IMR-90 (cell line): ENCODE data around the gene CTBP2. TPM values are rescaled to one million over a fixed set of nuclear protein-coding genes. Genes with fewer than 3 reads are reported as not detected.
A peak's percentile ranks its signal among the peaks of the same experiment; 100 is the strongest.

ENCODE experiments used
- ATAC-seq: fragments of 200-7000 bp; cut with Tn5 transposase; 2 replicates; pipeline ENCODE4 v1.9.1; 2020; ENCODE audit warnings: low read depth, mild to moderate bottlenecking, moderate library complexity
- BruUV-seq: library from RNA; stranded (reverse); fragments of 400-500 nt; replicated peaks from 2 replicates; lab custom pipeline; 2021; lab: Mats Ljungman, UMichigan
- CTCF ChIA-PET: fragments of 300-600 bp; formaldehyde crosslinking; extraction: SDS; loops from one replicate; lab custom pipeline; 2021; ENCODE audit warnings: antibody characterized with exemption; lab: Yijun Ruan, JAX
- POLR2A ChIA-PET: fragments of 300-600 bp; sonication (Branson Sonifier 250); formaldehyde crosslinking; loops from one replicate; lab custom pipeline; 2022; ENCODE audit warnings: antibody characterized with exemption; ENCODE audit not compliant: unreplicated experiment; lab: Charles Lee
- DNase-seq: peaks from one replicate; pipeline ENCODE4 v3.0.0; 2013
- H2AFZ ChIP-seq: replicated peaks from 2 replicates; pipeline ENCODE3; 2013; ENCODE audit warnings: low read length, mild to moderate bottlenecking; ENCODE audit not compliant: poor library complexity
- H2AK5ac ChIP-seq: 2 replicates; pipeline ENCODE4 v1.6.1; 2013; ENCODE audit warnings: low read depth, low read length, inconsistent platforms
- H2AK9ac ChIP-seq: replicated peaks from 2 replicates; pipeline ENCODE3; 2013; ENCODE audit warnings: mild to moderate bottlenecking, low read depth, low read length, moderate library complexity; ENCODE audit not compliant: poor library complexity
- H2BK120ac ChIP-seq: 2 replicates; pipeline ENCODE4 v1.6.1; 2013; ENCODE audit warnings: low read depth, low read length, inconsistent platforms
- H2BK15ac ChIP-seq: 3 replicates; pipeline ENCODE4 v1.6.1; 2013; ENCODE audit warnings: low read depth, low read length, inconsistent platforms
- H2BK20ac ChIP-seq: 2 replicates; pipeline ENCODE4 v1.6.1; 2013; ENCODE audit warnings: low read depth, mild to moderate bottlenecking, inconsistent platforms, low read length, moderate library complexity
- H2BK5ac ChIP-seq: 2 replicates; pipeline ENCODE4 v1.6.1; 2013; ENCODE audit warnings: mild to moderate bottlenecking, low read depth, low read length, inconsistent platforms; ENCODE audit not compliant: poor library complexity, severe bottlenecking
- H3K14ac ChIP-seq: replicated peaks from 2 replicates; pipeline ENCODE4 v1.6.1; 2013; ENCODE audit warnings: low read depth, low read length, inconsistent platforms
- H3K18ac ChIP-seq: 2 replicates; pipeline ENCODE4 v1.6.1; 2013; ENCODE audit warnings: low read depth, low read length, control low read depth
- H3K23ac ChIP-seq: 2 replicates; pipeline ENCODE4 v1.6.1; 2013; ENCODE audit warnings: low read depth, low read length, inconsistent platforms
- H3K27ac ChIP-seq: 2 replicates; pipeline ENCODE4 v1.5.1; 2013; ENCODE audit warnings: mild to moderate bottlenecking, control low read depth, low read length; ENCODE audit not compliant: insufficient read depth
- H3K27me3 ChIP-seq: 2 replicates; pipeline ENCODE4 v1.6.1; 2013; ENCODE audit warnings: low read length; ENCODE audit not compliant: control insufficient read depth, insufficient read depth
- H3K36me3 ChIP-seq: 2 replicates; pipeline ENCODE4 v1.6.1; 2013; ENCODE audit warnings: low read length, mixed read lengths; ENCODE audit not compliant: control insufficient read depth, insufficient read depth
- H3K4ac ChIP-seq: 2 replicates; pipeline ENCODE4 v1.6.1; 2013; ENCODE audit warnings: low read depth, low read length, inconsistent platforms
- H3K4me1 ChIP-seq: 2 replicates; pipeline ENCODE4 v1.6.1; 2013; ENCODE audit warnings: low read length, mixed read lengths; ENCODE audit not compliant: control insufficient read depth, insufficient read depth
- H3K4me2 ChIP-seq: 2 replicates; pipeline ENCODE4 v1.6.1; 2013; ENCODE audit warnings: low read depth, mild to moderate bottlenecking, control low read depth, low read length, moderate library complexity
- H3K4me3 ChIP-seq: 2 replicates; pipeline ENCODE4 v1.5.1; 2013; ENCODE audit warnings: low read depth, mild to moderate bottlenecking, control low read depth, low read length, moderate library complexity; ENCODE audit not compliant: insufficient read depth
- H3K56ac ChIP-seq: 2 replicates; pipeline ENCODE4 v1.6.1; 2013; ENCODE audit warnings: low read length, inconsistent platforms; ENCODE audit not compliant: insufficient read depth; ENCODE audit errors: extremely low read depth
- H3K79me1 ChIP-seq, 2 experiments: 2 replicates each; pipeline ENCODE4 v1.6.1; 2013; ENCODE audit warnings: low read length in 2 of 2, inconsistent platforms in 1 of 2, low read depth in 1 of 2
- H3K9ac ChIP-seq: 2 replicates; pipeline ENCODE4 v1.6.1; 2013; ENCODE audit warnings: low read depth, low read length, control low read depth
- H3K9me1 ChIP-seq: 2 replicates; pipeline ENCODE4 v1.6.1; 2013; ENCODE audit warnings: low read length, inconsistent platforms; ENCODE audit not compliant: insufficient read depth
- H3K9me3 ChIP-seq: 2 replicates; pipeline ENCODE4 v1.6.1; 2013; ENCODE audit warnings: low read length; ENCODE audit not compliant: control insufficient read depth, insufficient read depth
- H4K20me1 ChIP-seq: 2 replicates; pipeline ENCODE4 v1.6.1; 2013; ENCODE audit warnings: low read length, inconsistent platforms; ENCODE audit not compliant: insufficient read depth
- H4K5ac ChIP-seq: 2 replicates; pipeline ENCODE4 v1.6.1; 2013; ENCODE audit warnings: mild to moderate bottlenecking, low read depth, low read length, control low read depth
- H4K8ac ChIP-seq, 2 experiments: 2 replicates each; pipeline ENCODE4 v1.6.1; 2013; ENCODE audit warnings: low read depth in 2 of 2, low read length in 2 of 2, control low read depth in 1 of 2, inconsistent platforms in 1 of 2
- H4K91ac ChIP-seq: 2 replicates; pipeline ENCODE4 v1.6.1; 2013; ENCODE audit warnings: low read depth, low read length, inconsistent platforms; ENCODE audit not compliant: insufficient read depth
- CEBPB ChIP-seq: IDR thresholded peaks from 2 replicates; pipeline ENCODE4 v1.6.1; 2012; ENCODE audit warnings: low read depth, low read length, improper control_type of control experiment
- CTCF ChIP-seq: conservative IDR thresholded peaks from 2 replicates; pipeline ENCODE4 v1.5.1; 2012; ENCODE audit warnings: mild to moderate bottlenecking, low read depth, low read length, improper control_type of control experiment
- ELK1 ChIP-seq: fragments of 150-350 bp; IDR thresholded peaks from 2 replicates; pipeline ENCODE4 v1.6.1; 2016; ENCODE audit warnings: low read depth, mild to moderate bottlenecking, low read length, moderate library complexity, borderline replicate concordance
- FOS ChIP-seq: fragments of 150-350 bp; IDR thresholded peaks from 2 replicates; pipeline ENCODE4 v1.6.1; 2016; ENCODE audit warnings: low read depth, low read length
- MAFK ChIP-seq: IDR thresholded peaks from 2 replicates; pipeline ENCODE4 v1.6.1; 2012; ENCODE audit warnings: low read depth, low read length, improper control_type of control experiment
- MAZ ChIP-seq: IDR thresholded peaks from 2 replicates; pipeline ENCODE4 v1.6.1; 2012; ENCODE audit warnings: low read depth, mild to moderate bottlenecking, low read length, improper control_type of control experiment, moderate library complexity, borderline replicate concordance
- MXI1 ChIP-seq: IDR thresholded peaks from 2 replicates; pipeline ENCODE4 v1.6.1; 2012; ENCODE audit warnings: low read depth, mild to moderate bottlenecking, low read length, moderate library complexity, borderline replicate concordance
- POLR2A ChIP-seq: IDR thresholded peaks from 2 replicates; pipeline ENCODE4 v1.6.1; 2012; ENCODE audit warnings: mild to moderate bottlenecking, low read depth, low read length
- RCOR1 ChIP-seq: IDR thresholded peaks from 2 replicates; pipeline ENCODE4 v1.6.1; 2012; ENCODE audit warnings: mild to moderate bottlenecking, low read length, improper control_type of control experiment; ENCODE audit not compliant: insufficient replicate concordance
- RFX5 ChIP-seq: IDR thresholded peaks from 2 replicates; pipeline ENCODE4 v1.8.0; 2012; ENCODE audit warnings: low read depth, mild to moderate bottlenecking, low read length, moderate library complexity
- USF2 ChIP-seq: fragments of 150-350 bp; IDR thresholded peaks from 2 replicates; pipeline ENCODE4 v1.6.1; 2017; ENCODE audit warnings: mild to moderate bottlenecking, antibody characterized with exemption, low read length, low read depth
- WGBS, 2 experiments: methylation state at CpG; one replicate each; pipeline versions ENCODE4 v1.1.5 to v1.1.7; 2013; ENCODE audit warnings: missing lambda C conversion rate in 2 of 2; ENCODE audit not compliant: insufficient read length in 1 of 2; ENCODE audit errors: extremely low coverage in 2 of 2; 5-methylcytosine and 5-hydroxymethylcytosine counted together
- dilution Hi-C: fragments of 300-500 bp; cut with HindIII; formaldehyde crosslinking; loops from one replicate; pipeline ENCODE4 v1.14.3; 2018; ENCODE audit warnings: low sequenced_read_pairs; ENCODE audit not compliant: unreplicated experiment
- in situ Hi-C: fragments of 300-500 bp; cut with MboI; formaldehyde crosslinking; loops from 3 replicates; pipeline ENCODE4 v1.14.3; 2019; ENCODE audit warnings: low sequenced_read_pairs, inconsistent platforms, mixed read lengths
- intact Hi-C: fragments of 100-400 bp; cut with micrococcal nuclease; formaldehyde crosslinking; loops from 2 replicates; pipeline ENCODE4 v1.10.0; 2022
- polyA plus RNA-seq, 3 experiments: library from polyadenylated mRNA; depleted of rRNA; stranded (reverse); fragments of >200 nt; gene quantifications; 2 replicates each; pipeline ENCODE4 v1.2.3, GENCODE V29; 2012; ENCODE audit warnings: low replicate concordance in 1 of 3
- total RNA-seq: library from RNA; depleted of rRNA; stranded (reverse); fragments of >200 nt; gene quantifications from 2 replicates; pipeline ENCODE4 v1.2.3, GENCODE V29; 2012

CTBP2 gene
- total and polyA plus RNA-seq, 2 of the 4 experiments (the other 2 are of a cell fraction), result 81.0 to 86.6 TPM

GRCh38 chr10:125124907-125125306 lies 35.5 kb downstream of the CTBP2 start:
- Histone ChIP-seq H3K36me3 (peaks cover 25% of the 10 kb centered on the region), H4K5ac (no peak overlapping the region), H3K4me2 (no peak overlapping the region; the same call in 1 of the 2 replicates), H3K9ac (no peak overlapping the region), H3K27ac (peak overlapping the region; percentile 5; the same call in 1 of the 2 replicates), H2BK5ac (no peak overlapping the region), H2AFZ (no peak overlapping the region), H2BK120ac (no peak overlapping the region), H3K4me1 (peaks cover 25% of the 10 kb centered on the region), H3K9me3 (no peaks in the 10 kb centered on the region), H2AK9ac (no peak overlapping the region), H3K4ac (no peak overlapping the region), H2BK15ac (no peak overlapping the region), H3K79me1 (peaks cover 58 to 93% of the 10 kb centered on the region in 2 experiments), H2BK20ac (no peak overlapping the region), H4K8ac (no peak overlapping the region), H3K4me3 (no peak overlapping the region), H4K20me1 (peaks cover 95% of the 10 kb centered on the region), H2AK5ac (no peak overlapping the region), H3K9me1 (peaks cover 60% of the 10 kb centered on the region), H3K56ac (no peak overlapping the region), H4K91ac (no peak overlapping the region), H3K27me3 (no peaks in the 10 kb centered on the region), H3K18ac (no peak overlapping the region), H3K23ac (no peak overlapping the region), H3K14ac (peak overlapping the region; percentile 2; the same call in 1 of the 2 replicates)
- DNase-seq, result peak; percentile 32
- no peak for ATAC-seq
- intact Hi-C loops, result no loop called here
- WGBS, 2 experiments, result 47% methylated on average over 3 of the region's 10 CpGs; no CpG with 5 or more reads in 1 of the 2 experiments
- TF ChIP-seq CEBPB, result no peak
- no peak for TF ChIP-seq POLR2A
- TF ChIP-seq ELK1, result no peak
- no peak for TF ChIP-seq USF2
- TF ChIP-seq FOS, result no peak
- no peak for TF ChIP-seq MXI1
- TF ChIP-seq RCOR1, result no peak
- no peak for TF ChIP-seq CTCF
- no peak for TF ChIP-seq MAZ
- TF ChIP-seq RFX5, result no peak
- no peak for TF ChIP-seq MAFK
- no TSS peak for BruUV-seq
- ChIA-PET POLR2A (no interaction called here), CTCF (no interaction called here)
- dilution Hi-C loops, result no loop called here
- in situ Hi-C loops, result no loop called here
